Liver (tissue), 9 donors: ENCODE results near the gene SLC4A7. TPM values are rescaled to one million over a fixed set of nuclear protein-coding genes. Genes with fewer than 3 reads are reported as not detected.

Experiments
- DNase-seq: peaks from one replicate; pipeline ENCODE4 v3.0.0-alpha.2; 2017; ENCODE audit warnings: low spot score
- H3K27ac ChIP-seq, 2 donors: one replicate each; pipeline ENCODE4 v1.7.0; 2013; ENCODE audit warnings: inconsistent platforms in 2 of 2, low read length in 2 of 2, control low read depth in 1 of 2, low read depth in 1 of 2, mild to moderate bottlenecking in 1 of 2
- H3K27me3 ChIP-seq, 4 donors: one replicate each; pipeline versions ENCODE4 v1.6.1 to v1.7.0; 2013; ENCODE audit warnings: low read length in 3 of 4, inconsistent platforms in 1 of 4, mild to moderate bottlenecking in 1 of 4, moderate library complexity in 1 of 4; ENCODE audit not compliant: control insufficient read depth in 4 of 4, insufficient read depth in 4 of 4
- H3K36me3 ChIP-seq, 4 donors: one replicate each; pipeline versions ENCODE4 v1.6.1 to v1.7.0; 2013; ENCODE audit warnings: low read length in 3 of 4, mild to moderate bottlenecking in 3 of 4, low read depth in 1 of 4, moderate library complexity in 1 of 4; ENCODE audit not compliant: control insufficient read depth in 4 of 4, insufficient read depth in 3 of 4
- H3K4me1 ChIP-seq, 4 donors: one replicate each; pipeline versions ENCODE4 v1.6.1 to v1.7.0; 2013; ENCODE audit warnings: low read length in 3 of 4, mild to moderate bottlenecking in 3 of 4, moderate library complexity in 1 of 4; ENCODE audit not compliant: control insufficient read depth in 4 of 4, insufficient read depth in 4 of 4
- H3K4me3 ChIP-seq, 3 donors: one replicate each; pipeline versions ENCODE4 v1.6.1 to v1.7.0; 2013; ENCODE audit warnings: low read length in 3 of 3, control low read depth in 1 of 3, low read depth in 1 of 3, mild to moderate bottlenecking in 1 of 3
- H3K9ac ChIP-seq, 2 donors: one replicate each; pipeline ENCODE4 v1.7.0; 2013; ENCODE audit warnings: low read length in 2 of 2, mild to moderate bottlenecking in 2 of 2, moderate library complexity in 2 of 2, control low read depth in 1 of 2, low read depth in 1 of 2
- H3K9me3 ChIP-seq, 4 donors: one replicate each; pipeline versions ENCODE4 v1.6.1 to v1.7.0; 2013; ENCODE audit warnings: low read length in 3 of 4; ENCODE audit not compliant: control insufficient read depth in 4 of 4
- EGR1 ChIP-seq, 2 donors: IDR thresholded peaks; 2 replicates each; pipeline ENCODE4 v1.6.1; 2016 to 2018; ENCODE audit warnings: antibody characterized with exemption in 2 of 2, low read depth in 2 of 2
- FOXA1 ChIP-seq: IDR thresholded peaks from 2 replicates; pipeline ENCODE4 v1.6.1; 2016; ENCODE audit warnings: antibody characterized with exemption
- FOXA2 ChIP-seq: IDR thresholded peaks from 2 replicates; pipeline ENCODE4 v1.6.1; 2016; ENCODE audit warnings: antibody characterized with exemption
- GABPA ChIP-seq, 2 donors: IDR thresholded peaks in 1 of 2; conservative IDR thresholded peaks in 1 of 2; 2 replicates each; pipeline ENCODE4 v1.6.1; 2016; ENCODE audit warnings: antibody characterized with exemption in 2 of 2, mild to moderate bottlenecking in 1 of 2, moderate library complexity in 1 of 2
- HNF4A ChIP-seq, 2 donors: conservative IDR thresholded peaks; 2 replicates each; pipeline ENCODE4 v1.6.1; 2016; ENCODE audit warnings: antibody characterized with exemption in 2 of 2, mild to moderate bottlenecking in 2 of 2
- HNF4G ChIP-seq: IDR thresholded peaks from 2 replicates; pipeline ENCODE4 v1.6.1; 2016; ENCODE audit warnings: antibody characterized with exemption
- NR2F2 ChIP-seq: IDR thresholded peaks from 2 replicates; pipeline ENCODE4 v1.6.1; 2016; ENCODE audit warnings: antibody characterized with exemption
- RAD21 ChIP-seq, 2 donors: IDR thresholded peaks; 2 replicates each; pipeline ENCODE4 v1.6.1; 2016; ENCODE audit warnings: antibody characterized with exemption in 2 of 2, mild to moderate bottlenecking in 2 of 2
- RXRA ChIP-seq, 2 donors: IDR thresholded peaks; 2 replicates each; pipeline ENCODE4 v1.6.1; 2017 to 2018; ENCODE audit warnings: antibody characterized with exemption in 2 of 2, mild to moderate bottlenecking in 1 of 2
- TAF1 ChIP-seq: conservative IDR thresholded peaks from 2 replicates; pipeline ENCODE4 v1.6.1; 2016; ENCODE audit warnings: antibody characterized with exemption, mild to moderate bottlenecking
- WGBS: extraction: QIAGEN DNeasy Blood & Tissue Kit; methylation state at CpG from one replicate; pipeline ENCODE4 v1.1.7; 2013; 5-methylcytosine and 5-hydroxymethylcytosine counted together
- polyA plus RNA-seq, 2 donors: library from polyadenylated mRNA; stranded (reverse) in 1 of 2; unstranded in 1 of 2; fragments of 200-250 nt in 1 of 2; fragments of >200 nt in 1 of 2; fragmentation: Nextera tagmentation in 1 of 2; extraction: Ambion mirVana in 1 of 2; gene quantifications; one replicate each; pipeline versions ENCODE4 v1.2.1 to v1.2.3, GENCODE V29; 2013 to 2015
- total RNA-seq, 2 donors: library from RNA; depleted of rRNA; stranded (reverse); fragments of >200 nt; gene quantifications; one replicate each; pipeline ENCODE4 v1.2.3, GENCODE V29; 2014
- TF ChIP-seq, protein P1 (sequence below): fragments of 150-350 bp; IDR thresholded peaks from 2 replicates; pipeline ENCODE4 v1.5.1; 2017; ENCODE audit warnings: improper control_type of control experiment, low read depth, low read length; ENCODE audit not compliant: missing input control
- TF ChIP-seq, protein P2 (sequence below): IDR thresholded peaks from 2 replicates; pipeline ENCODE4 v1.6.1; 2016; ENCODE audit warnings: antibody characterized with exemption
- TF ChIP-seq, protein P3 (sequence below): IDR thresholded peaks from 2 replicates; pipeline ENCODE4 v1.6.1; 2016; ENCODE audit warnings: antibody characterized with exemption
- TF ChIP-seq, protein P4 (sequence below): IDR thresholded peaks from 2 replicates; pipeline ENCODE4 v1.6.1; 2016; ENCODE audit warnings: antibody characterized with exemption, mild to moderate bottlenecking
- donor health status: healthy.
- donor health status: healthy.
- donor health status: healthy.
- donor health status: healthy.
- donor health status: healthy.

Gene SLC4A7
- total and polyA plus RNA-seq, 4 donors = 0.76 to 9.8 (median 4.1) TPM

DNA sequence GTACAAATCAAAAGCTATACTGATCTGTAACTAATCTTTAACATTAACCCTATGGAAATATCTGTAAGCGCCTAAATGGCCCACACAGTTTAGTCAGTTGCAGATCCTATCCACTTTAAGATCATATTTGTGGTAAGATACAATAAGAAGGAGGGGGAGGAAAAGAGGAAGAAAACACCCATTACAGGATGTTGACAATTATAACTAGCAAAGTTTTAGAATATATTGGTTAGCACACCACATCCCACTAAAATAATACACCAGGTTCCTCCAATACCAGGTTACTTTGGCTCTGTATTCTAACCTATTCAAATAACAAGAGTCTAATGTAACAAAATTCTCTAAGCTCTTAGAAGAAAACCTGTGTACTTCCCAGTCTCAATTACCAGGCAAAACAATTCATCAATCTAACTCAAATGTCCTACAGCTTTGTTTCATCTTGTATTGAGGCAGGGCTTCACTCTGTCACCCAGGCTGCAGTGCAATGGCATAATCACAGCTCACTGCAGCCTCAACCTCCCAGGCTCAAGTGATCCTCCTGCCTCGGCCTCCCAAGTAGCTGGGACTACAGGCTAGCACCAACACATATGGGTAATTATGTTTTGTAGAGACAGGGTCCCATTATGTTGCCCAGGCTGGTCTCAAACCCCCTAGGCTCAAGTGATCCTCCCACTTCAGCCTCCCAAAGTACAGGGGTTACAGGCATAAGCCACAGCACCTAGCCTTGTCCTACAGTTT lies 4.2 kb downstream of the SLC4A7 start:
- no peak overlapping the region for H3K4me3 ChIP-seq
- no peak for TF ChIP-seq FOXA1
- no peak for TF ChIP-seq GABPA (IDR thresholded peaks at IDR 0.05 in 1 of 2, conservative IDR thresholded peaks at IDR 0.05 in 1 of 2)
- TF ChIP-seq FOXA2 = no peak
- TF ChIP-seq, protein P1, sequence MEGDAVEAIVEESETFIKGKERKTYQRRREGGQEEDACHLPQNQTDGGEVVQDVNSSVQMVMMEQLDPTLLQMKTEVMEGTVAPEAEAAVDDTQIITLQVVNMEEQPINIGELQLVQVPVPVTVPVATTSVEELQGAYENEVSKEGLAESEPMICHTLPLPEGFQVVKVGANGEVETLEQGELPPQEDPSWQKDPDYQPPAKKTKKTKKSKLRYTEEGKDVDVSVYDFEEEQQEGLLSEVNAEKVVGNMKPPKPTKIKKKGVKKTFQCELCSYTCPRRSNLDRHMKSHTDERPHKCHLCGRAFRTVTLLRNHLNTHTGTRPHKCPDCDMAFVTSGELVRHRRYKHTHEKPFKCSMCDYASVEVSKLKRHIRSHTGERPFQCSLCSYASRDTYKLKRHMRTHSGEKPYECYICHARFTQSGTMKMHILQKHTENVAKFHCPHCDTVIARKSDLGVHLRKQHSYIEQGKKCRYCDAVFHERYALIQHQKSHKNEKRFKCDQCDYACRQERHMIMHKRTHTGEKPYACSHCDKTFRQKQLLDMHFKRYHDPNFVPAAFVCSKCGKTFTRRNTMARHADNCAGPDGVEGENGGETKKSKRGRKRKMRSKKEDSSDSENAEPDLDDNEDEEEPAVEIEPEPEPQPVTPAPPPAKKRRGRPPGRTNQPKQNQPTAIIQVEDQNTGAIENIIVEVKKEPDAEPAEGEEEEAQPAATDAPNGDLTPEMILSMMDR = no peak
- TF ChIP-seq, protein P2, sequence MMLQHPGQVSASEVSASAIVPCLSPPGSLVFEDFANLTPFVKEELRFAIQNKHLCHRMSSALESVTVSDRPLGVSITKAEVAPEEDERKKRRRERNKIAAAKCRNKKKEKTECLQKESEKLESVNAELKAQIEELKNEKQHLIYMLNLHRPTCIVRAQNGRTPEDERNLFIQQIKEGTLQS = no peak
- TF ChIP-seq, protein P3, sequence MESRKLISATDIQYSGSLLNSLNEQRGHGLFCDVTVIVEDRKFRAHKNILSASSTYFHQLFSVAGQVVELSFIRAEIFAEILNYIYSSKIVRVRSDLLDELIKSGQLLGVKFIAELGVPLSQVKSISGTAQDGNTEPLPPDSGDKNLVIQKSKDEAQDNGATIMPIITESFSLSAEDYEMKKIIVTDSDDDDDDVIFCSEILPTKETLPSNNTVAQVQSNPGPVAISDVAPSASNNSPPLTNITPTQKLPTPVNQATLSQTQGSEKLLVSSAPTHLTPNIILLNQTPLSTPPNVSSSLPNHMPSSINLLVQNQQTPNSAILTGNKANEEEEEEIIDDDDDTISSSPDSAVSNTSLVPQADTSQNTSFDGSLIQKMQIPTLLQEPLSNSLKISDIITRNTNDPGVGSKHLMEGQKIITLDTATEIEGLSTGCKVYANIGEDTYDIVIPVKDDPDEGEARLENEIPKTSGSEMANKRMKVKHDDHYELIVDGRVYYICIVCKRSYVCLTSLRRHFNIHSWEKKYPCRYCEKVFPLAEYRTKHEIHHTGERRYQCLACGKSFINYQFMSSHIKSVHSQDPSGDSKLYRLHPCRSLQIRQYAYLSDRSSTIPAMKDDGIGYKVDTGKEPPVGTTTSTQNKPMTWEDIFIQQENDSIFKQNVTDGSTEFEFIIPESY = no peak
- TF ChIP-seq HNF4G = no peak
- TF ChIP-seq RAD21 (IDR thresholded peaks at IDR 0.05) = no peak
- TF ChIP-seq HNF4A (conservative IDR thresholded peaks at IDR 0.05) = no peak
- TF ChIP-seq NR2F2 = no peak
- TF ChIP-seq EGR1 (IDR thresholded peaks at IDR 0.05; ENCODE audit: low read depth in 2 of 2) = no peak
- TF ChIP-seq RXRA (IDR thresholded peaks at IDR 0.05) = no peak
- peaks cover 0 to 9% (median 3%) of the 10 kb centered on the region in 4 donors for H3K4me1 ChIP-seq
- no peaks in the 10 kb centered on the region for H3K9me3 ChIP-seq
- DNase-seq = no peak
- H3K27me3 ChIP-seq = no peaks in the 10 kb centered on the region
- no peak overlapping the region for H3K27ac ChIP-seq
- WGBS = 92% methylated on average over 2 of the region's 2 CpGs
- H3K9ac ChIP-seq = no peak overlapping the region
- no peaks in the 10 kb centered on the region for H3K36me3 ChIP-seq

DNA sequence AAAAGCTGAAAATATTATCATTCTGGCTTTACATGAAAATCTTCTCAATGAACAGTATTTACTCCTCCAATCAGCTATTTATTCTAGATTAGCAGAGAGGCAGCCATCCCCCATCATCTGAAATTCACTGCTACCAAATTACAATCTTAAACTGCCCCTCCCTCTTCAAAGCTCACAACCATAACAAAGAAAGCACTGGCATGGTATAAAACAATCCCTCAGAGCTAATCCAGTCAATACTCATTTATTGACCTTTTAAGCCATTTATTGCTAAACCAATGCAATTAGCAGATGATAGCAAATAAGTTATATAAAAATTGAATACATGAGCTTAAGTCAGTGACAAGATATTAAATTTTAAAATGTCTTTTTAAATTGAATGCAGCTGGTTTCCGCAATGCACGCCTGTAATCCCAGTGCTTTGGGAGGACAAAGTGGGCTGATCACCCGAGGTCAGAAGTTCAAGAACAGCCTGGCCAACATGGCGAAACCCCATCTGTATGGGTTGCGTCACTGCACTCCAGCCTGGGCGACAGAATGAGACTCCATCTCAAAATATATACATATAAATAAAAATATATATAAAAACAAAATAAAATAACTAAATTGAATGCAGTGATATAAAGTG lies 12.1 kb downstream of the SLC4A7 start:
- no peak overlapping the region for H3K4me3 ChIP-seq
- no peaks in the 10 kb centered on the region for H3K27me3 ChIP-seq
- no peak for DNase-seq
- no peak overlapping the region for H3K27ac ChIP-seq
- no peaks in the 10 kb centered on the region for H3K36me3 ChIP-seq
- no peaks in the 10 kb centered on the region for H3K9me3 ChIP-seq
- no peak overlapping the region for H3K9ac ChIP-seq
- H3K4me1 ChIP-seq = peaks cover 0 to 3% (median 0%) of the 10 kb centered on the region in 4 donors
- TF ChIP-seq RAD21 (IDR thresholded peaks at IDR 0.05) = no peak
- WGBS = 93% methylated on average over 6 of the region's 6 CpGs

DNA sequence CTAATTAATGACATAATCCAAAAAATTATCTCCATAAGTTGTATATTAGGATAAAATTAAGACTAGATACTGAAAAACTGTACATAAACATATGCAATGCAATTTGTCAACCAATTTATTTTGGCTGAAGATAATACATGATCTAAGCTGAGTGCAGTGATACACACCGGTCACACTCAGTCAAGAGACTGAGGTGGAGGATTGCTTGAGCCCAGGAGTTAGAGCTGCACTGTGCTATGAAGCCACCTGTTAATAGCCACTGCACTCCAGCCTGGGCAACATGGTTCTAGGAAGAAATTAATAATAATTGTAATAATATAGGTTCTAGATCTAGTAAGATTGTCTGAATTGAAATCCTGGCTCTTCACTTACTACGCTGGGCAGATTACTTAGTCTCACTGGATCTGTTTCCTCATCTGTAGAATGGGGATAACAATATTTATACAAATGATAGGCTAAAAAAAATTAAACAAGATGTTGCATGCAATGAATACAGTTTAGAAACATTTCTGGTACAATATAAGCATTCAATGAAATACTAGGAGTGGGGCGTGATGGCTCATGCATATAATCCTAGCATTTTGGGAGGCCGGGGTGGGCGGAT lies 15.8 kb downstream of the SLC4A7 start:
- 95% methylated on average over 5 of the region's 5 CpGs for whole genome bisulfite sequencing
- H3K27ac ChIP-seq = no peak overlapping the region
- H3K27me3 ChIP-seq = no peaks in the 10 kb centered on the region
- no peak for DNase-seq
- H3K9ac ChIP-seq = no peak overlapping the region
- peaks cover 0 to 3% (median 0%) of the 10 kb centered on the region in 4 donors for H3K4me1 ChIP-seq
- no peak overlapping the region for H3K4me3 ChIP-seq
- no peaks in the 10 kb centered on the region for H3K9me3 ChIP-seq
- no peaks in the 10 kb centered on the region for H3K36me3 ChIP-seq
- TF ChIP-seq TAF1 = no peak
- TF ChIP-seq, protein P4, sequence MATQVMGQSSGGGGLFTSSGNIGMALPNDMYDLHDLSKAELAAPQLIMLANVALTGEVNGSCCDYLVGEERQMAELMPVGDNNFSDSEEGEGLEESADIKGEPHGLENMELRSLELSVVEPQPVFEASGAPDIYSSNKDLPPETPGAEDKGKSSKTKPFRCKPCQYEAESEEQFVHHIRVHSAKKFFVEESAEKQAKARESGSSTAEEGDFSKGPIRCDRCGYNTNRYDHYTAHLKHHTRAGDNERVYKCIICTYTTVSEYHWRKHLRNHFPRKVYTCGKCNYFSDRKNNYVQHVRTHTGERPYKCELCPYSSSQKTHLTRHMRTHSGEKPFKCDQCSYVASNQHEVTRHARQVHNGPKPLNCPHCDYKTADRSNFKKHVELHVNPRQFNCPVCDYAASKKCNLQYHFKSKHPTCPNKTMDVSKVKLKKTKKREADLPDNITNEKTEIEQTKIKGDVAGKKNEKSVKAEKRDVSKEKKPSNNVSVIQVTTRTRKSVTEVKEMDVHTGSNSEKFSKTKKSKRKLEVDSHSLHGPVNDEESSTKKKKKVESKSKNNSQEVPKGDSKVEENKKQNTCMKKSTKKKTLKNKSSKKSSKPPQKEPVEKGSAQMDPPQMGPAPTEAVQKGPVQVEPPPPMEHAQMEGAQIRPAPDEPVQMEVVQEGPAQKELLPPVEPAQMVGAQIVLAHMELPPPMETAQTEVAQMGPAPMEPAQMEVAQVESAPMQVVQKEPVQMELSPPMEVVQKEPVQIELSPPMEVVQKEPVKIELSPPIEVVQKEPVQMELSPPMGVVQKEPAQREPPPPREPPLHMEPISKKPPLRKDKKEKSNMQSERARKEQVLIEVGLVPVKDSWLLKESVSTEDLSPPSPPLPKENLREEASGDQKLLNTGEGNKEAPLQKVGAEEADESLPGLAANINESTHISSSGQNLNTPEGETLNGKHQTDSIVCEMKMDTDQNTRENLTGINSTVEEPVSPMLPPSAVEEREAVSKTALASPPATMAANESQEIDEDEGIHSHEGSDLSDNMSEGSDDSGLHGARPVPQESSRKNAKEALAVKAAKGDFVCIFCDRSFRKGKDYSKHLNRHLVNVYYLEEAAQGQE = no peak
- no peak for TF ChIP-seq HNF4G
- no peak for TF ChIP-seq FOXA2
- TF ChIP-seq, protein P2 = no peak
- TF ChIP-seq, protein P1 = no peak
- no peak for TF ChIP-seq FOXA1
- TF ChIP-seq GABPA (IDR thresholded peaks at IDR 0.05 in 1 of 2, conservative IDR thresholded peaks at IDR 0.05 in 1 of 2) = no peak
